Natural killer cell (primary cell): ENCODE data around the gene LSM4. TPM values are rescaled to one million over a fixed set of nuclear protein-coding genes. Genes with fewer than 3 reads are reported as not detected.

ENCODE experiments used
- ATAC-seq, 3 donors: fragments of 150-1000 bp in 2 of 3; fragments of 200-7000 bp in 1 of 3; cut with Tn5 transposase; 1 replicate in 1 of 3; 2 replicates in 2 of 3; pipeline ENCODE4 v1.10.0; 2021; ENCODE audit warnings: mild to moderate bottlenecking in 2 of 3, moderate library complexity in 2 of 3
- DNase-seq, 2 donors: peaks; one replicate each; pipeline versions ENCODE4 v3.0.0 to v3.0.0-alpha.2; 2013 to 2021; ENCODE audit warnings: mixed read lengths in 1 of 2
- H3K27ac ChIP-seq: one replicate; pipeline ENCODE4 v1.5.1; 2013; ENCODE audit warnings: mild to moderate bottlenecking, low read length
- H3K27me3 ChIP-seq: one replicate; pipeline ENCODE4 v1.6.1; 2013; ENCODE audit warnings: low read length; ENCODE audit not compliant: control insufficient read depth, insufficient read depth
- H3K36me3 ChIP-seq: one replicate; pipeline ENCODE4 v1.6.1; 2013; ENCODE audit warnings: low read length; ENCODE audit not compliant: control insufficient read depth, insufficient read depth
- H3K4me1 ChIP-seq: one replicate; pipeline ENCODE4 v1.6.1; 2013; ENCODE audit warnings: low read length; ENCODE audit not compliant: control insufficient read depth, insufficient read depth
- H3K4me3 ChIP-seq: one replicate; pipeline ENCODE4 v1.5.1; 2013; ENCODE audit warnings: low read length
- H3K9me3 ChIP-seq: one replicate; pipeline ENCODE4 v1.6.1; 2013; ENCODE audit warnings: low read length; ENCODE audit not compliant: control insufficient read depth, insufficient read depth
- H3K27ac Mint-ChIP-seq, 2 donors: one replicate each; pipeline ENCODE4 v1.8.0; 2022; ENCODE audit warnings: mild to moderate bottlenecking in 2 of 2, mixed read lengths in 2 of 2, moderate library complexity in 1 of 2
- H3K27me3 Mint-ChIP-seq, 2 donors: one replicate each; pipeline ENCODE4 v1.8.0; 2022; ENCODE audit warnings: low read depth in 2 of 2, mixed read lengths in 2 of 2
- H3K36me3 Mint-ChIP-seq: one replicate; pipeline ENCODE4 v1.8.0; 2022; ENCODE audit warnings: mixed read lengths
- H3K4me1 Mint-ChIP-seq, 2 donors: one replicate each; pipeline ENCODE4 v1.8.0; 2022; ENCODE audit warnings: mixed read lengths in 2 of 2
- H3K4me3 Mint-ChIP-seq: one replicate; pipeline ENCODE4 v1.8.0; 2022; ENCODE audit warnings: mild to moderate bottlenecking, moderate library complexity, mixed read lengths
- H3K9me3 Mint-ChIP-seq, 2 donors: one replicate each; pipeline ENCODE4 v1.8.0; 2022; ENCODE audit warnings: mixed read lengths in 2 of 2
- WGBS: methylation state at CpG from one replicate; pipeline ENCODE4 v1.1.7; 2013; ENCODE audit warnings: missing lambda C conversion rate; ENCODE audit not compliant: insufficient coverage; 5-methylcytosine and 5-hydroxymethylcytosine counted together
- intact Hi-C: fragments of 100-400 bp; cut with micrococcal nuclease; formaldehyde crosslinking; loops from one replicate; pipeline ENCODE4 v1.14.2; 2022
- total RNA-seq, 4 donors: library from RNA; stranded (reverse); fragments of 120-200 nt in 1 of 4; gene quantifications; one replicate each; pipeline versions ENCODE4 v1.2.3 to v1.2.4, GENCODE V29; 2013 to 2022
- TF ChIP-seq, protein P1 (sequence below): fragments of 200-600 bp; IDR thresholded peaks from one replicate; pipeline ENCODE4 v1.8.0; 2022; ENCODE audit warnings: antibody characterized with exemption

LSM4 gene
- 10 to 100 TPM; 42.4 to 60.8 (median 44.8) TPM for total RNA-seq
- total RNA-seq (2013) = 73.9 TPM

DNA sequence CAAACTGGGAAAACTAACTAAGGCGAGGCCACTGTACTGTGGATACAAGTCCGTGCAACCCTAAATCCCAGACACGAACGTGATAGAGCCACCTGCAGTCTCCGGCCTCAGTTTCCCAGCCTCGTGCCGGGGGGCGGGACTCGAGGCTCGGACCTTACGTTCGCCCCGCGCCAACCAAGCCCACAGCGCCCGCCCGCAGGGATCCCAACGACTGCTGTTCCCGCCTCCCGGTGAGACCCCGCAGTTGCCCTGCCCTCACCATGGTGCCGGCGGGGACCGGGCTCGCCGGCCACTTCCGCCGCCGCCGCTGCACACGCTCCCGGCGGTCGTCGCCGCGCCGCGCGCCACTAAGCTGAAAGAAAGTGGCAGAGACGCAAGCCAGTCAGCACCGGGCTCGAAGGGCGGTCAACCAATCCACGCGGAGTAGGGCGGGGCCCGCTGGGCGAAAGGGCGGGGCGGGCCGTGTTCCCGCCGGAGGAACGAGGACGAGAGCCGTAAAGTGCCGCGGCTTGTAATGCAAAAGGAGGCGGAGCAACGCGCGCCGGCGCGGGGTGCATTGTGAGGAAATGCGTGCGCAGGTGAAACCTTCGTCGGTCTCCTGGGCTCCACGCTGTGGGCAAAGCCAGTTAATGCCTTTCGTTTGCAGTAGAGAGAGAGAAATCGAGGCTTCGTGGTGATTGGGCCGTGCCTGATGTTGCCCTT, at the start of gene LSM4:
Gene LSM4, minus strand, starts transcription at position 318 of the 702 bp plus-strand sequence. Its CDS starts 56 bp downstream, at position 262.
- peak; percentile 97 to 100 for DNase-seq
- intact Hi-C loops = loop anchor here (1.0 kb wide), 3 partner anchors 18 to 44 kb away; no protein-coding TSS in a partner anchor
- H3K9me3 ChIP-seq = no peaks in the 10 kb centered on the region
- no peaks in the 10 kb centered on the region for H3K27me3 Mint-ChIP-seq
- H3K27me3 ChIP-seq = no peaks in the 10 kb centered on the region
- H3K4me3 Mint-ChIP-seq = peak within 1 kb of the TSS; percentile 87
- TF ChIP-seq, protein P1, sequence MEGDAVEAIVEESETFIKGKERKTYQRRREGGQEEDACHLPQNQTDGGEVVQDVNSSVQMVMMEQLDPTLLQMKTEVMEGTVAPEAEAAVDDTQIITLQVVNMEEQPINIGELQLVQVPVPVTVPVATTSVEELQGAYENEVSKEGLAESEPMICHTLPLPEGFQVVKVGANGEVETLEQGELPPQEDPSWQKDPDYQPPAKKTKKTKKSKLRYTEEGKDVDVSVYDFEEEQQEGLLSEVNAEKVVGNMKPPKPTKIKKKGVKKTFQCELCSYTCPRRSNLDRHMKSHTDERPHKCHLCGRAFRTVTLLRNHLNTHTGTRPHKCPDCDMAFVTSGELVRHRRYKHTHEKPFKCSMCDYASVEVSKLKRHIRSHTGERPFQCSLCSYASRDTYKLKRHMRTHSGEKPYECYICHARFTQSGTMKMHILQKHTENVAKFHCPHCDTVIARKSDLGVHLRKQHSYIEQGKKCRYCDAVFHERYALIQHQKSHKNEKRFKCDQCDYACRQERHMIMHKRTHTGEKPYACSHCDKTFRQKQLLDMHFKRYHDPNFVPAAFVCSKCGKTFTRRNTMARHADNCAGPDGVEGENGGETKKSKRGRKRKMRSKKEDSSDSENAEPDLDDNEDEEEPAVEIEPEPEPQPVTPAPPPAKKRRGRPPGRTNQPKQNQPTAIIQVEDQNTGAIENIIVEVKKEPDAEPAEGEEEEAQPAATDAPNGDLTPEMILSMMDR = peak; percentile 56
- under 1% methylated on average over 75 of the region's 75 CpGs for WGBS
- H3K4me3 ChIP-seq = peak within 1 kb of the TSS; percentile 79
- peak within 1 kb of the TSS; percentile 96 for H3K27ac Mint-ChIP-seq
- no peaks in the 10 kb centered on the region for H3K9me3 Mint-ChIP-seq
- peak; percentile 91 to 99 (median 92) for ATAC-seq
- H3K36me3 ChIP-seq = no peaks in the 10 kb centered on the region
- H3K4me1 Mint-ChIP-seq = peaks cover 48% of the 10 kb centered on the region in 2 donors
- H3K36me3 Mint-ChIP-seq = no peaks in the 10 kb centered on the region
- peaks cover 58% of the 10 kb centered on the region for H3K4me1 ChIP-seq
- H3K27ac ChIP-seq = peak within 1 kb of the TSS; percentile 91

DNA sequence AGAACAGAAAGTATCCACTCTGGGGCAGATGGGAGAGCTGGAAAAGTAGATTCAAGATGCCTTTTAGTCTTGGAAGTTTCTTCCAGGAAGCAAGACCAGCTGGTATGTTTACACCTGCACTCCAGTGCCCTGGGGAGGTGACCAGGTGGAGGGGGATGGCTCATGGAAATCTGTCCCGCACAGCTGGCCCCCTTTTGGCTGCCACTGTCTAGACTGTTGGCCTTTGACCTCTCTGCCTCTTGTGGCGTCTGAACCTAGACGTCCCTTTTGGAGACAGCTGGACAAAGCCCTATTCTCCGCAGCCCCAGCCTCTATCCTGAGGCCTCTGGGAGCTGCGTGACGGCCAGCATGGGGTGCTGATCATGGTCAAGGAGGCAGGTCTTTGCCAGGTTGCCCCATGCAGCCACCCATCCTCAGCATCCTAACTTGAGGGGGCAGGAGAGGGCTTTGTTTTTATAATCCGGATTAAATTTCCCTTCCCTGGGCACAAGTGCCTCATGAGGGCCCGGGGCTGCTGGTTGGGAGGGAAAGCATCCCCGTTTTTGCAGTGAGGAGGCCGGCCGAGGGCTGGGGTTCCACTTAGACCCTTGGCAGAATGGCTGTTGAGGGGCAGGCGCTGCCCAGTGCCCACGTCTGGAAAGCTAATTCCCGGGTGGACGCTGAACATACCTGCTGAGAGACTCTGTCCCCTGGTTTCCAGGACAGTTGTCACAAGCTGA, 45.8 kb upstream of the LSM4 start:
- no peaks in the 10 kb centered on the region for H3K9me3 ChIP-seq
- 94% methylated on average over 15 of the region's 15 CpGs for WGBS
- H3K9me3 Mint-ChIP-seq = no peaks in the 10 kb centered on the region
- H3K4me3 ChIP-seq = no peak overlapping the region
- no peak overlapping the region for H3K4me3 Mint-ChIP-seq
- ATAC-seq = no peak
- no peaks in the 10 kb centered on the region for H3K36me3 Mint-ChIP-seq
- H3K4me1 ChIP-seq = peaks cover 20% of the 10 kb centered on the region
- TF ChIP-seq, protein P1 = no peak
- H3K27me3 Mint-ChIP-seq = no peaks in the 10 kb centered on the region
- H3K27ac Mint-ChIP-seq = no peak overlapping the region
- no peaks in the 10 kb centered on the region for H3K27me3 ChIP-seq
- no peak for DNase-seq
- intact Hi-C loops = no loop called here
- H3K36me3 ChIP-seq = peaks cover 11% of the 10 kb centered on the region
- peaks cover 3 to 14% of the 10 kb centered on the region in 2 donors for H3K4me1 Mint-ChIP-seq
- no peak overlapping the region for H3K27ac ChIP-seq

DNA sequence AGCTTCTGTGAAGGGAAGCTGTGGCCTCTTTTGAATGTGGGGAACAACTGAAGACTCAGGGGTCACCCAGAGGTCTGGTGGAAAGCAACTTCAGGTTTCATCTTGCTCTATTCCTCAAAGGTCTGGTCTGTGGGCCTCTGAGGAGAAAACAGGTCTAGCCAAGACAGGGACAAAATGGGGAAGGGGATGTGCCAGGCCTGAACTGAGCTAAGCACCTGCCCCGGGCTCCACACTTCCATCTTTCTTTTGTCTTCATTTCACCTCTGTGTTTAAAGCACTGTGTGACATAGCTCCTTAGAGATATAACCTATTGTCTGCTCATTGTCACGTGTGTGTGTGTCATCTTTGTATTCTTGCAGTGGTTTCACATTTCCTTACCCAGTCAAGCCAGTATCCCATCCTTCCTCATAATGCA, 43.2 kb upstream of the LSM4 start:
- Histone ChIP-seq H3K27me3 (no peaks in the 10 kb centered on the region), H3K9me3 (no peaks in the 10 kb centered on the region), H3K36me3 (peaks cover 23% of the 10 kb centered on the region), H3K27ac (no peak overlapping the region), H3K4me1 (peaks cover 3% of the 10 kb centered on the region), H3K4me3 (no peak overlapping the region)
- TF ChIP-seq, protein P1 = no peak
- no peak for DNase-seq
- Mint-ChIP-seq H3K4me3 (no peak overlapping the region), H3K4me1 (peaks cover 0 to 4% of the 10 kb centered on the region in 2 donors), H3K9me3 (no peaks in the 10 kb centered on the region), H3K27ac (no peak overlapping the region), H3K27me3 (no peaks in the 10 kb centered on the region), H3K36me3 (no peaks in the 10 kb centered on the region)
- 100% methylated on average over 2 of the region's 2 CpGs for WGBS
- ATAC-seq = no peak
- intact Hi-C loops = no loop called here
